SU-DHL-6 (cell line): ENCODE results near the gene SCIN.
"Not testable (repeated sequence)": the region's sequence is repeated elsewhere in the genome, so short reads cannot be mapped to it uniquely, and the experiment has no call there.

Experiments used
- H2AFZ ChIP-seq: fragments of 200-600 bp; sonication (generic); 2 replicates; pipeline ENCODE4 v1.6.1; 2014; ENCODE audit warnings: low read depth, mild to moderate bottlenecking, moderate library complexity, mixed read lengths, antibody characterized with exemption, low read length; ENCODE audit not compliant: severe bottlenecking
- H3F3A ChIP-seq: fragments of 200-600 bp; shearing (Covaris generic); 2 replicates; pipeline ENCODE4 v1.6.0; 2016; ENCODE audit warnings: antibody characterized with exemption, mild to moderate bottlenecking; ENCODE audit not compliant: insufficient read depth
- H3K27ac ChIP-seq: fragments of 200-600 bp; sonication (generic); 2 replicates; pipeline ENCODE4 v1.5.1; 2016; ENCODE audit warnings: low read depth, mild to moderate bottlenecking, low read length, moderate library complexity, mixed read lengths
- H3K27me3 ChIP-seq: fragments of 200-600 bp; sonication (generic), shearing (Covaris generic); 2 replicates; pipeline ENCODE4 v1.6.0; 2014; ENCODE audit warnings: mild to moderate bottlenecking, low read length
- H3K36me3 ChIP-seq: fragments of 200-600 bp; sonication (generic); 2 replicates; pipeline ENCODE4 v1.6.1; 2014; ENCODE audit warnings: mild to moderate bottlenecking, low read length, mixed read lengths
- H3K4me2 ChIP-seq: fragments of 300-600, 200-600 bp; shearing (Covaris generic), sonication (generic); 2 replicates; pipeline ENCODE4 v1.6.0; 2014; ENCODE audit warnings: low read length, low read depth, mild to moderate bottlenecking; ENCODE audit not compliant: poor library complexity, severe bottlenecking
- H3K4me3 ChIP-seq: fragments of 200-600 bp; sonication (generic); 2 replicates; pipeline ENCODE4 v1.5.1; 2014; ENCODE audit warnings: antibody characterized with exemption, low read length, mild to moderate bottlenecking, mixed read lengths; ENCODE audit not compliant: insufficient read depth, poor library complexity, severe bottlenecking
- H3K79me2 ChIP-seq: fragments of 200-600 bp; sonication (generic); 2 replicates; pipeline ENCODE4 v1.6.1; 2014; ENCODE audit warnings: mild to moderate bottlenecking, low read length, moderate library complexity; ENCODE audit not compliant: insufficient read depth
- H3K9ac ChIP-seq: fragments of 200-600 bp; sonication (generic); 2 replicates; pipeline ENCODE4 v1.7.0; 2014; ENCODE audit warnings: mild to moderate bottlenecking, low read length
- H3K9me2 ChIP-seq: fragments of 200-600 bp; sonication (generic); replicated peaks from 2 replicates; pipeline ENCODE4 v1.6.1; 2014; ENCODE audit warnings: low read length; ENCODE audit not compliant: insufficient read depth
- H3K9me3 ChIP-seq: fragments of 200-600 bp; sonication (generic); 2 replicates; pipeline ENCODE4 v1.6.1; 2014; ENCODE audit warnings: low read length, mixed read lengths; ENCODE audit not compliant: insufficient read depth
- H4K20me1 ChIP-seq: fragments of 200-600 bp; sonication (generic); 2 replicates; pipeline ENCODE4 v1.6.1; 2014; ENCODE audit warnings: low read depth, mild to moderate bottlenecking, antibody characterized with exemption, low read length, moderate library complexity, mixed read lengths
- EZH2phosphoT487 ChIP-seq: fragments of 200-600 bp; sonication (generic), shearing (Covaris generic); conservative IDR thresholded peaks from 2 replicates; pipeline ENCODE4 v1.6.1; 2018; ENCODE audit warnings: mild to moderate bottlenecking, antibody characterized with exemption, low read length, moderate library complexity, mixed read lengths
- TF ChIP-seq, protein P1 (sequence below): fragments of 200-600 bp; sonication (generic); IDR thresholded peaks from one replicate; pipeline ENCODE4 v1.5.1; 2017; ENCODE audit warnings: antibody characterized with exemption, mild to moderate bottlenecking, low read length, moderate library complexity; ENCODE audit not compliant: insufficient read depth, poor library complexity, severe bottlenecking

The SCIN gene

GRCh38 chr7:12686891-12687717 lies 116.6 kb downstream of the SCIN start, which contains the start of gene ARL4A:
TSS of gene ARL4A (plus strand) at chr7:12687633. CDS start at chr7:12688255, 622 bp downstream.
- no peak within 1 kb of the TSS for H2AFZ ChIP-seq
- no peak within 1 kb of the TSS for H3K4me3 ChIP-seq
- TF ChIP-seq, protein P1, sequence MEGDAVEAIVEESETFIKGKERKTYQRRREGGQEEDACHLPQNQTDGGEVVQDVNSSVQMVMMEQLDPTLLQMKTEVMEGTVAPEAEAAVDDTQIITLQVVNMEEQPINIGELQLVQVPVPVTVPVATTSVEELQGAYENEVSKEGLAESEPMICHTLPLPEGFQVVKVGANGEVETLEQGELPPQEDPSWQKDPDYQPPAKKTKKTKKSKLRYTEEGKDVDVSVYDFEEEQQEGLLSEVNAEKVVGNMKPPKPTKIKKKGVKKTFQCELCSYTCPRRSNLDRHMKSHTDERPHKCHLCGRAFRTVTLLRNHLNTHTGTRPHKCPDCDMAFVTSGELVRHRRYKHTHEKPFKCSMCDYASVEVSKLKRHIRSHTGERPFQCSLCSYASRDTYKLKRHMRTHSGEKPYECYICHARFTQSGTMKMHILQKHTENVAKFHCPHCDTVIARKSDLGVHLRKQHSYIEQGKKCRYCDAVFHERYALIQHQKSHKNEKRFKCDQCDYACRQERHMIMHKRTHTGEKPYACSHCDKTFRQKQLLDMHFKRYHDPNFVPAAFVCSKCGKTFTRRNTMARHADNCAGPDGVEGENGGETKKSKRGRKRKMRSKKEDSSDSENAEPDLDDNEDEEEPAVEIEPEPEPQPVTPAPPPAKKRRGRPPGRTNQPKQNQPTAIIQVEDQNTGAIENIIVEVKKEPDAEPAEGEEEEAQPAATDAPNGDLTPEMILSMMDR: no peak
- no peak for TF ChIP-seq EZH2phosphoT487
- H3K27me3 ChIP-seq: no peaks in the 10 kb centered on the region
- no peaks in the 10 kb centered on the region for H4K20me1 ChIP-seq
- no peak within 1 kb of the TSS for H3K9ac ChIP-seq
- no peaks in the 10 kb centered on the region for H3K36me3 ChIP-seq
- H3K9me3 ChIP-seq: no peaks in the 10 kb centered on the region
- H3K4me2 ChIP-seq: no peak within 1 kb of the TSS
- no peaks in the 10 kb centered on the region for H3K79me2 ChIP-seq
- no peaks in the 10 kb centered on the region for H3F3A ChIP-seq
- no peak within 1 kb of the TSS for H3K27ac ChIP-seq
- H3K9me2 ChIP-seq: no peaks in the 10 kb centered on the region

DNA sequence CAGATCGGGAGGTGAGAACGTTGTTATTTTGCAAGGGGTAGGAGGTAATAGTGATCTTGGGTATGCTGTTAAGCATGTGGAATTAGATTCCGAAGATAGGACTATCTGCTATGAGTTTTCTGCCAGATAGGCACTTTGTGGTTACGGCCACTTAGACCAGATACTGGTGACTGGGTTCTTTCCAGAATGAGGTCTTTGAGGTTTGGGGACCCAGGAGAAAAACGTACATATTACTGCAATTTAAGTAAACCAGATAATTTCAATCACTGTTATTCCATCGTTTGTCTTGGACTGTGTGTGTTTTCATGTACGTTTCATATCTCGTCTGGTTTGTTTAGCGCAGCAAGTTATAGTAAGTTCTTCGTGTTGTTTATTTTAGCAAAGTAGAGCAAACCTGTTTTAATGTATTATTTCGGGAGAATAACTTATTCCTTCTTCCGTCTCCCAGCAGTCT lies 117.2 kb downstream of the SCIN start:
- Histone ChIP-seq H3K9me3 (no peaks in the 10 kb centered on the region), H3K9me2 (no peaks in the 10 kb centered on the region), H3K27ac (no peak overlapping the region), H2AFZ (no peak overlapping the region), H3K4me3 (no peak overlapping the region), H3K27me3 (no peaks in the 10 kb centered on the region), H3K36me3 (no peaks in the 10 kb centered on the region), H3F3A (no peaks in the 10 kb centered on the region), H3K4me2 (no peak overlapping the region), H4K20me1 (no peaks in the 10 kb centered on the region), H3K9ac (no peak overlapping the region), H3K79me2 (no peaks in the 10 kb centered on the region)
- TF ChIP-seq, protein P1: no peak
- TF ChIP-seq EZH2phosphoT487: no peak

DNA sequence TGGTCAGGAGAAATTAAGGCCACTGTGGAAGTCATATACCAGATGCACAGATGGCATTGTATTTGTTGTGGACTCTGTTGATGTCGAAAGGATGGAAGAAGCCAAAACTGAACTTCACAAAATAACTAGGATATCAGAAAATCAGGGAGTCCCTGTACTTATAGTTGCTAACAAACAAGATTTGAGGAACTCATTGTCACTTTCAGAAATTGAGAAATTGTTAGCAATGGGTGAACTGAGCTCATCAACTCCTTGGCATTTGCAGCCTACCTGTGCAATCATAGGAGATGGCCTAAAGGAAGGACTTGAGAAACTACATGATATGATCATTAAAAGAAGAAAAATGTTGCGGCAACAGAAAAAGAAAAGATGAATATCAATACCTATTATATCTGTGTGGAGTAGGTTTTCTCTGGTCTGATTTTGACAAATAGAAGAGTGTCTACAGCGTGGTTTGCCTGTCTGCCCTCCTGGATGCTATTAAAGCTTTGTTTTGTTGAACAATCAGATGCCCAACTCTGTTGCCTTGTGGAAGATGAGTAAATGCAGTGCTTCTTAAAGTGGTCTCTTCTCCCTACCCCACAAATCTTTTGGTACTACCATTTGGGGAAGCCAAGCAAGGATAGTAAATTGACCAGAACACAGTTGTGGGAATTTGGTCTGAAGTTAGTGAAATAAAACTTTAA lies 118.1 kb downstream of the SCIN start:
- H3K36me3 ChIP-seq, H3F3A ChIP-seq, H3K4me3 ChIP-seq, H2AFZ ChIP-seq, H3K9ac ChIP-seq, H3K27ac ChIP-seq, H3K4me2 ChIP-seq, H4K20me1 ChIP-seq, H3K79me2 ChIP-seq, H3K27me3 ChIP-seq, H3K9me3 ChIP-seq, H3K9me2 ChIP-seq: not testable (repeated sequence)

GRCh38 chr7:12689451-12689850 lies 118.9 kb downstream of the SCIN start:
- Histone ChIP-seq H3K9ac (no peak overlapping the region), H3K79me2 (no peaks in the 10 kb centered on the region), H3K4me3 (no peak overlapping the region), H3K27me3 (no peaks in the 10 kb centered on the region), H3F3A (no peaks in the 10 kb centered on the region), H2AFZ (no peak overlapping the region), H3K9me2 (no peaks in the 10 kb centered on the region), H3K27ac (no peak overlapping the region), H3K4me2 (no peak overlapping the region), H3K9me3 (no peaks in the 10 kb centered on the region), H4K20me1 (no peaks in the 10 kb centered on the region), H3K36me3 (no peaks in the 10 kb centered on the region)
- TF ChIP-seq EZH2phosphoT487: no peak
